ENCODE data around the gene NUBPL. TPM values are rescaled to one million over a fixed set of nuclear protein-coding genes. Genes with fewer than 3 reads are reported as not detected.
"Not testable (repeated sequence)": the region's sequence is repeated elsewhere in the genome, so short reads cannot be mapped to it uniquely, and the experiment has no call there.

The NUBPL gene
- polyA plus RNA-seq, 1 donor (not counting 4 experiments of a cell fraction or from before 2014, with no cell fraction given), result 18.8 TPM

- Histone ChIP-seq H3K9ac (ENCODE audit: control insufficient read depth, extremely low read depth, insufficient read depth, low read length) (no peak overlapping the region), H3K9me3 (ENCODE audit: control insufficient read depth, low read depth, low read length) (no peaks in the 10 kb centered on the region), H3K4me2 (ENCODE audit: control insufficient read depth, extremely low read depth, insufficient read depth, low read depth, low read length) (no peak overlapping the region), H3K79me2 (ENCODE audit: control insufficient read depth, insufficient read depth, low read length) (no peaks in the 10 kb centered on the region), H3K9me1 (ENCODE audit: control insufficient read depth, extremely low read depth, insufficient read depth, low read length) (no peaks in the 10 kb centered on the region), H3K4me3 (ENCODE audit: control insufficient read depth in 2 of 3, extremely low read depth in 1 of 3, insufficient read depth in 2 of 3, low read depth in 1 of 3, low read length in 3 of 3) (no peak overlapping the region), H3K27me3 (ENCODE audit: control insufficient read depth, extremely low read depth, insufficient read depth, low read length) (no peaks in the 10 kb centered on the region), H2AFZ (ENCODE audit: control insufficient read depth, low read length) (no peak overlapping the region), H3K27ac (ENCODE audit: control insufficient read depth, insufficient read depth, low read length) (no peak overlapping the region), H4K20me1 (ENCODE audit: control insufficient read depth, extremely low read depth, insufficient read depth, low read length) (no peaks in the 10 kb centered on the region), H3K4me1 (ENCODE audit: control insufficient read depth, extremely low read depth, insufficient read depth, low read length) (no peaks in the 10 kb centered on the region), H3K36me3 (ENCODE audit: control insufficient read depth in 2 of 2, extremely low read depth in 1 of 2, insufficient read depth in 2 of 2, low read length in 2 of 2) (no peaks in the 10 kb centered on the region)
- dilution Hi-C loops (cut with MboI; ENCODE audit: extremely low pct_ligation_motif_present, low sequenced_read_pairs), result no loop called here
- no peak for TF ChIP-seq CTCF (optimal IDR thresholded peaks at IDR 0.05 in 1 of 3, IDR thresholded peaks at IDR 0.05 in 1 of 3, conservative IDR thresholded peaks at IDR 0.05 in 1 of 3; ENCODE audit: extremely low read depth in 1 of 3, insufficient read depth in 2 of 3, low read length in 3 of 3)
- TF ChIP-seq EZH2 (IDR thresholded peaks at IDR 0.05; ENCODE audit: low read length), result no peak
- no peak for FAIRE-seq
- DNase-seq (ENCODE audit: low read depth, low spot score), result no peak
Measured at GRCh38 chr14:31806249-31806648, 245.0 kb downstream of the NUBPL start.

GRCh38 chr14:31811693-31812628 is 250.8 kb downstream of the NUBPL start:
- H4K20me1 ChIP-seq (ENCODE audit: control insufficient read depth, extremely low read depth, insufficient read depth, low read length); H3K9me3 ChIP-seq (ENCODE audit: control insufficient read depth, low read depth, low read length); H3K36me3 ChIP-seq (ENCODE audit: control insufficient read depth in 2 of 2, extremely low read depth in 1 of 2, insufficient read depth in 2 of 2, low read length in 2 of 2); dilution Hi-C loops (cut with MboI; ENCODE audit: extremely low pct_ligation_motif_present, low sequenced_read_pairs); H3K4me1 ChIP-seq (ENCODE audit: control insufficient read depth, extremely low read depth, insufficient read depth, low read length); H3K9me1 ChIP-seq (ENCODE audit: control insufficient read depth, extremely low read depth, insufficient read depth, low read length); H2AFZ ChIP-seq (ENCODE audit: control insufficient read depth, low read length); H3K27me3 ChIP-seq (ENCODE audit: control insufficient read depth, extremely low read depth, insufficient read depth, low read length); H3K9ac ChIP-seq (ENCODE audit: control insufficient read depth, extremely low read depth, insufficient read depth, low read length); H3K27ac ChIP-seq (ENCODE audit: control insufficient read depth, insufficient read depth, low read length); FAIRE-seq; H3K4me2 ChIP-seq (ENCODE audit: control insufficient read depth, extremely low read depth, insufficient read depth, low read depth, low read length); DNase-seq (ENCODE audit: low read depth, low spot score); H3K79me2 ChIP-seq (ENCODE audit: control insufficient read depth, insufficient read depth, low read length); H3K4me3 ChIP-seq (ENCODE audit: control insufficient read depth in 2 of 3, extremely low read depth in 1 of 3, insufficient read depth in 2 of 3, low read depth in 1 of 3, low read length in 3 of 3): not testable (repeated sequence)

- H3K79me2 ChIP-seq (ENCODE audit: control insufficient read depth, insufficient read depth, low read length); H3K27me3 ChIP-seq (ENCODE audit: control insufficient read depth, extremely low read depth, insufficient read depth, low read length); dilution Hi-C loops (cut with MboI; ENCODE audit: extremely low pct_ligation_motif_present, low sequenced_read_pairs); H3K36me3 ChIP-seq (ENCODE audit: control insufficient read depth in 2 of 2, extremely low read depth in 1 of 2, insufficient read depth in 2 of 2, low read length in 2 of 2); H3K4me1 ChIP-seq (ENCODE audit: control insufficient read depth, extremely low read depth, insufficient read depth, low read length); H3K9me1 ChIP-seq (ENCODE audit: control insufficient read depth, extremely low read depth, insufficient read depth, low read length); H4K20me1 ChIP-seq (ENCODE audit: control insufficient read depth, extremely low read depth, insufficient read depth, low read length); H3K9ac ChIP-seq (ENCODE audit: control insufficient read depth, extremely low read depth, insufficient read depth, low read length); H3K9me3 ChIP-seq (ENCODE audit: control insufficient read depth, low read depth, low read length); H3K4me3 ChIP-seq (ENCODE audit: control insufficient read depth in 2 of 3, extremely low read depth in 1 of 3, insufficient read depth in 2 of 3, low read depth in 1 of 3, low read length in 3 of 3); DNase-seq (ENCODE audit: low read depth, low spot score); H3K4me2 ChIP-seq (ENCODE audit: control insufficient read depth, extremely low read depth, insufficient read depth, low read depth, low read length); H3K27ac ChIP-seq (ENCODE audit: control insufficient read depth, insufficient read depth, low read length); H2AFZ ChIP-seq (ENCODE audit: control insufficient read depth, low read length); FAIRE-seq: not testable (repeated sequence)
Measured at GRCh38 chr14:31813724-31814490, 252.7 kb downstream of the NUBPL start.
